ENCODE results near the gene CD99. TPM values are rescaled to one million over a fixed set of nuclear protein-coding genes. Genes with fewer than 3 reads are reported as not detected.
"Not testable (repeated sequence)": the region's sequence is repeated elsewhere in the genome, so short reads cannot be mapped to it uniquely, and the experiment has no call there.

The CD99 gene
- polyA plus RNA-seq, 1 donor (not counting 4 experiments of a cell fraction or from before 2014, with no cell fraction given), result 74.4 TPM

GRCh38 chrX:2755163-2755715 is 64.1 kb downstream of the CD99 start:
- H3K36me3 ChIP-seq (ENCODE audit: control insufficient read depth in 2 of 2, extremely low read depth in 1 of 2, insufficient read depth in 2 of 2, low read length in 2 of 2); H4K20me1 ChIP-seq (ENCODE audit: control insufficient read depth, extremely low read depth, insufficient read depth, low read length); H3K4me2 ChIP-seq (ENCODE audit: control insufficient read depth, extremely low read depth, insufficient read depth, low read depth, low read length); H3K9me1 ChIP-seq (ENCODE audit: control insufficient read depth, extremely low read depth, insufficient read depth, low read length); H3K9me3 ChIP-seq (ENCODE audit: control insufficient read depth, low read depth, low read length); H3K27me3 ChIP-seq (ENCODE audit: control insufficient read depth, extremely low read depth, insufficient read depth, low read length); H2AFZ ChIP-seq (ENCODE audit: control insufficient read depth, low read length); DNase-seq (ENCODE audit: low read depth, low spot score); H3K27ac ChIP-seq (ENCODE audit: control insufficient read depth, insufficient read depth, low read length); H3K4me3 ChIP-seq (ENCODE audit: control insufficient read depth in 2 of 3, extremely low read depth in 1 of 3, insufficient read depth in 2 of 3, low read depth in 1 of 3, low read length in 3 of 3); H3K9ac ChIP-seq (ENCODE audit: control insufficient read depth, extremely low read depth, insufficient read depth, low read length); dilution Hi-C loops (cut with MboI; ENCODE audit: extremely low pct_ligation_motif_present, low sequenced_read_pairs): not testable (repeated sequence)
- peak; percentile 91 for FAIRE-seq
- Histone ChIP-seq H3K79me2 (ENCODE audit: control insufficient read depth, insufficient read depth, low read length) (peaks cover 38% of the 10 kb centered on the region), H3K4me1 (ENCODE audit: control insufficient read depth, extremely low read depth, insufficient read depth, low read length) (peaks cover 14% of the 10 kb centered on the region)

- H4K20me1 ChIP-seq (ENCODE audit: control insufficient read depth, extremely low read depth, insufficient read depth, low read length), result no peaks in the 10 kb centered on the region
- no peak overlapping the region for H3K9ac ChIP-seq (ENCODE audit: control insufficient read depth, extremely low read depth, insufficient read depth, low read length)
- H2AFZ ChIP-seq (ENCODE audit: control insufficient read depth, low read length), result no peak overlapping the region
- DNase-seq (ENCODE audit: low read depth, low spot score) (no peak), FAIRE-seq (no peak)
- peaks cover 0 to 8% of the 10 kb centered on the region in 2 experiments for H3K36me3 ChIP-seq (ENCODE audit: control insufficient read depth in 2 of 2, extremely low read depth in 1 of 2, insufficient read depth in 2 of 2, low read length in 2 of 2)
- no peak overlapping the region for H3K4me2 ChIP-seq (ENCODE audit: control insufficient read depth, extremely low read depth, insufficient read depth, low read depth, low read length)
- no peak overlapping the region for H3K27ac ChIP-seq (ENCODE audit: control insufficient read depth, insufficient read depth, low read length)
- peaks cover 7% of the 10 kb centered on the region for H3K4me1 ChIP-seq (ENCODE audit: control insufficient read depth, extremely low read depth, insufficient read depth, low read length)
- no peaks in the 10 kb centered on the region for H3K9me1 ChIP-seq (ENCODE audit: control insufficient read depth, extremely low read depth, insufficient read depth, low read length)
- peaks cover 44% of the 10 kb centered on the region for H3K79me2 ChIP-seq (ENCODE audit: control insufficient read depth, insufficient read depth, low read length)
- TF ChIP-seq EZH2 (IDR thresholded peaks at IDR 0.05; ENCODE audit: low read length), result no peak
- no peak for TF ChIP-seq CTCF (optimal IDR thresholded peaks at IDR 0.05 in 1 of 3, IDR thresholded peaks at IDR 0.05 in 1 of 3, conservative IDR thresholded peaks at IDR 0.05 in 1 of 3; ENCODE audit: extremely low read depth in 1 of 3, insufficient read depth in 2 of 3, low read length in 3 of 3)
- H3K9me3 ChIP-seq (ENCODE audit: control insufficient read depth, low read depth, low read length), result no peaks in the 10 kb centered on the region
- dilution Hi-C loops (cut with MboI; ENCODE audit: extremely low pct_ligation_motif_present, low sequenced_read_pairs), result no loop called here
- no peaks in the 10 kb centered on the region for H3K27me3 ChIP-seq (ENCODE audit: control insufficient read depth, extremely low read depth, insufficient read depth, low read length)
- no peak overlapping the region for H3K4me3 ChIP-seq (ENCODE audit: control insufficient read depth in 2 of 3, extremely low read depth in 1 of 3, insufficient read depth in 2 of 3, low read depth in 1 of 3, low read length in 3 of 3)
Measured at GRCh38 chrX:2756548-2756947, 65.5 kb downstream of the CD99 start.

GRCh38 chrX:2761246-2761645 is 70.2 kb downstream of the CD99 start:
- Histone ChIP-seq H3K4me3 (ENCODE audit: control insufficient read depth in 2 of 3, extremely low read depth in 1 of 3, insufficient read depth in 2 of 3, low read depth in 1 of 3, low read length in 3 of 3) (no peak overlapping the region), H3K36me3 (ENCODE audit: control insufficient read depth in 2 of 2, extremely low read depth in 1 of 2, insufficient read depth in 2 of 2, low read length in 2 of 2) (peaks cover 0 to 8% of the 10 kb centered on the region in 2 experiments), H2AFZ (ENCODE audit: control insufficient read depth, low read length) (no peak overlapping the region), H3K27me3 (ENCODE audit: control insufficient read depth, extremely low read depth, insufficient read depth, low read length) (no peaks in the 10 kb centered on the region), H3K9me3 (ENCODE audit: control insufficient read depth, low read depth, low read length) (no peaks in the 10 kb centered on the region), H3K4me2 (ENCODE audit: control insufficient read depth, extremely low read depth, insufficient read depth, low read depth, low read length) (no peak overlapping the region), H3K27ac (ENCODE audit: control insufficient read depth, insufficient read depth, low read length) (no peak overlapping the region), H3K9ac (ENCODE audit: control insufficient read depth, extremely low read depth, insufficient read depth, low read length) (no peak overlapping the region), H4K20me1 (ENCODE audit: control insufficient read depth, extremely low read depth, insufficient read depth, low read length) (no peaks in the 10 kb centered on the region), H3K9me1 (ENCODE audit: control insufficient read depth, extremely low read depth, insufficient read depth, low read length) (no peaks in the 10 kb centered on the region), H3K79me2 (ENCODE audit: control insufficient read depth, insufficient read depth, low read length) (peaks cover 40% of the 10 kb centered on the region), H3K4me1 (ENCODE audit: control insufficient read depth, extremely low read depth, insufficient read depth, low read length) (no peaks in the 10 kb centered on the region)
- FAIRE-seq, result no peak
- dilution Hi-C loops (cut with MboI; ENCODE audit: extremely low pct_ligation_motif_present, low sequenced_read_pairs), result no loop called here
- DNase-seq (ENCODE audit: low read depth, low spot score), result no peak
- no peak for TF ChIP-seq CTCF (optimal IDR thresholded peaks at IDR 0.05 in 1 of 3, IDR thresholded peaks at IDR 0.05 in 1 of 3, conservative IDR thresholded peaks at IDR 0.05 in 1 of 3; ENCODE audit: extremely low read depth in 1 of 3, insufficient read depth in 2 of 3, low read length in 3 of 3)
- TF ChIP-seq EZH2 (IDR thresholded peaks at IDR 0.05; ENCODE audit: low read length), result no peak

DNA sequence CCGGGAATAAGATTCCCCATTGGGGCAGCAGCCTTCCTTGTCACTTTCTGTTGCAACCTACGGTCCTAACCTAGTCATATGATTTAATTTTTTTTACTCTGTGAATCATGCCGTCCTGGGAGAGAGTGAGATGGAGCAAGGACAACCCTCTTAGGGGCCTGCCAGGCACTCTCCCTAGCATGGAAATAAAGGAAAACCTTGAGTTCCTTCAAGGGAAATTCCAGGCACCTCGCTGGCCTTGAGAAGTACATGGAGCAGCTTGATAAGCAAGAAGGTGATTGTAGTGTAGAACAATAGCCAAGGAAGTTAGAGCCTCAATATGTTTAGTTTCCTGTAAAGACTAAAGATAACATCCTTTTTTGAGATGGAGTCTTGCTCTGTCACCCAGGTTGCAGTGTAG is 71.6 kb downstream of the CD99 start:
- H3K9me3 ChIP-seq (ENCODE audit: control insufficient read depth, low read depth, low read length); DNase-seq (ENCODE audit: low read depth, low spot score); H3K4me3 ChIP-seq (ENCODE audit: control insufficient read depth in 2 of 3, extremely low read depth in 1 of 3, insufficient read depth in 2 of 3, low read depth in 1 of 3, low read length in 3 of 3); H2AFZ ChIP-seq (ENCODE audit: control insufficient read depth, low read length); FAIRE-seq; H3K9me1 ChIP-seq (ENCODE audit: control insufficient read depth, extremely low read depth, insufficient read depth, low read length); H3K36me3 ChIP-seq (ENCODE audit: control insufficient read depth in 2 of 2, extremely low read depth in 1 of 2, insufficient read depth in 2 of 2, low read length in 2 of 2); H3K4me2 ChIP-seq (ENCODE audit: control insufficient read depth, extremely low read depth, insufficient read depth, low read depth, low read length); H3K4me1 ChIP-seq (ENCODE audit: control insufficient read depth, extremely low read depth, insufficient read depth, low read length); H3K27me3 ChIP-seq (ENCODE audit: control insufficient read depth, extremely low read depth, insufficient read depth, low read length); H3K9ac ChIP-seq (ENCODE audit: control insufficient read depth, extremely low read depth, insufficient read depth, low read length); dilution Hi-C loops (cut with MboI; ENCODE audit: extremely low pct_ligation_motif_present, low sequenced_read_pairs); H3K27ac ChIP-seq (ENCODE audit: control insufficient read depth, insufficient read depth, low read length); H4K20me1 ChIP-seq (ENCODE audit: control insufficient read depth, extremely low read depth, insufficient read depth, low read length): not testable (repeated sequence)
- peaks cover 38% of the 10 kb centered on the region for H3K79me2 ChIP-seq (ENCODE audit: control insufficient read depth, insufficient read depth, low read length)
